Esophagus (tissue), 2 donors: ENCODE results near the gene CCDC192. TPM values are rescaled to one million over a fixed set of nuclear protein-coding genes. Genes with fewer than 3 reads are reported as not detected.
"Not testable (repeated sequence)": the region's sequence is repeated elsewhere in the genome, so short reads cannot be mapped to it uniquely, and the experiment has no call there.

ENCODE experiments used
- H3K27ac ChIP-seq, 2 donors: one replicate each; pipeline ENCODE4 v1.5.1; 2013; ENCODE audit warnings: low read depth in 2 of 2, mild to moderate bottlenecking in 2 of 2, inconsistent platforms in 1 of 2, low read length in 1 of 2, moderate library complexity in 1 of 2
- H3K27me3 ChIP-seq, 2 donors: one replicate each; pipeline ENCODE4 v1.6.1; 2013; ENCODE audit warnings: low read length in 2 of 2, control low read depth in 1 of 2, mild to moderate bottlenecking in 1 of 2; ENCODE audit not compliant: insufficient read depth in 2 of 2, control insufficient read depth in 1 of 2
- H3K36me3 ChIP-seq, 2 donors: one replicate each; pipeline ENCODE4 v1.6.1; 2013; ENCODE audit warnings: low read length in 1 of 2; ENCODE audit not compliant: control insufficient read depth in 2 of 2, insufficient read depth in 2 of 2
- H3K4me1 ChIP-seq, 2 donors: one replicate each; pipeline ENCODE4 v1.6.1; 2013; ENCODE audit warnings: low read length in 1 of 2; ENCODE audit not compliant: control insufficient read depth in 2 of 2, insufficient read depth in 2 of 2
- H3K4me3 ChIP-seq, 2 donors: one replicate each; pipeline ENCODE4 v1.5.1; 2013; ENCODE audit warnings: low read length in 2 of 2, mild to moderate bottlenecking in 2 of 2, low read depth in 1 of 2, moderate library complexity in 1 of 2
- H3K9me3 ChIP-seq, 2 donors: one replicate each; pipeline ENCODE4 v1.6.1; 2013; ENCODE audit warnings: mild to moderate bottlenecking in 2 of 2, low read depth in 1 of 2, low read length in 1 of 2, moderate library complexity in 1 of 2; ENCODE audit not compliant: control insufficient read depth in 2 of 2, insufficient read depth in 1 of 2
- whole genome bisulfite sequencing, 2 donors: extraction: QIAGEN DNeasy Blood & Tissue Kit; methylation state at CpG; one replicate each; pipeline ENCODE4 v1.1.7; 2013; 5-methylcytosine and 5-hydroxymethylcytosine counted together
- polyA plus RNA-seq, 2 donors: library from polyadenylated mRNA; stranded (reverse); fragments of 200-250 nt; gene quantifications; one replicate each; pipeline ENCODE4 v1.2.3, GENCODE V29; 2013
- donor health status: healthy with polysubstance abuse.
- donor health status: Bipolar disorder and iron deficiency.

Gene CCDC192
- polyA plus RNA-seq, 2 donors, result not detected

DNA sequence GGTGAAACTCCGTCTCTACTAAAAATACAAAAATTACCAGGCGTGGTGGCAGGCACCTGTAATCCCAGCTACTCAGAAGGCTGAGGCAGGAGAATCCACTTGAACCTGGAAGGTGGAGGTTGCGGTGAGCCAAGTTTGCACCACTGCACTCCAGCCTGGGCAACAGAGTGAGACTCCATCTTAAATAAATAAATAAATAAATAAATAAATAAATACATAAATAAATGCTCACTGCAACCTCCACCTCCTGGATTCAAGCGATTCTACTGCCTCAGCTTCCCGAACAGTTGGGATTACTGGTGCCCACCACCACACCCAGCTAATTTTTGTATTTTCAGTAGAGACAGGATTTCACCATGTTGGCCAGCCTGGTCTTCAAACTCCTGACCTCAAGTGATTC lies 144.4 kb downstream of the CCDC192 start:
- H3K4me1 ChIP-seq, H3K9me3 ChIP-seq, H3K27me3 ChIP-seq, H3K36me3 ChIP-seq, H3K4me3 ChIP-seq, H3K27ac ChIP-seq: not testable (repeated sequence)
- WGBS, 2 donors, result 96% methylated on average over 5 of the region's 5 CpGs

DNA sequence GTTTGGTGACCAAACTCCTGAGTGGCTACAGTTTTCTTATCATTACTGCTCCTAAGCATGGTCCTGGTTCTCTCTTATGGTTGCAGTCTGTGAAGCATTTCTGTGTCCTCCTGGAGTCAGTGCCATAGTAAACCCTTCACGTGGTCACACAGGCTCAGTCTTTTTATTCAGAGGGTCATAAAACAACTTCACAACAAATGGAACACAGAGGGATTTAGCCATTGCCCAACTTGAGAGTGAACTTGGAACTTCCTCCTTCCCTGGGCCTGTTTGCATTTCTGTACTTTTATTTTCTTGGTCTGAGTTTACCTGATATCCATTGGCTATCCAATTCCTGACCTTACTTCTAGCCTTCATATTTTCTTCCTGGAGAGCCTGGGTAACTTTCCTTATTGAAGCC lies 144.9 kb downstream of the CCDC192 start:
- no peak overlapping the region for H3K4me3 ChIP-seq
- no peaks in the 10 kb centered on the region for H3K9me3 ChIP-seq
- no peaks in the 10 kb centered on the region for H3K36me3 ChIP-seq
- 73 to 75% methylated on average over 1 of the region's 1 CpG for WGBS, 2 donors
- H3K27ac ChIP-seq, result no peak overlapping the region
- no peaks in the 10 kb centered on the region for H3K27me3 ChIP-seq
- H3K4me1 ChIP-seq, result no peaks in the 10 kb centered on the region

DNA sequence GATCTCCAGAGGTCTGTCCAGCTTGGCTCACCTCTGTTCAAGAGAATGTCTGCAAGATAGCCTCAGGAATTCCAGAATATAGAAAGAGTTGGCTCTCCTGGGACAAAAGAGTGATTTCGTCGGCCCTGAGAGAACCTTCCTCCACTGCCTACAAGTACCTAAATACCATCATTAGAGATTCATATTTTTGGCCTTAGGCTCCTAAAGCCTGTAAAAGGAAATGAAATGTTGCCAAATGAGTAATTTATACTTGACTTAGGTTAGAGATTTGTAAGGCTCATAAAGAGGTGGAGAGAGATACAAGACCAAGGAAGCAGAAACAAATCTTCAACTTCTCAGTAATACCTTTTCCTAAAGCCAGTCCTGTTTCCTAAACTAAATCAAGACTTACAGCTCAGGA lies 146.2 kb downstream of the CCDC192 start:
- Histone ChIP-seq H3K4me1 (no peaks in the 10 kb centered on the region), H3K27ac (no peak overlapping the region), H3K36me3 (no peaks in the 10 kb centered on the region), H3K9me3 (no peaks in the 10 kb centered on the region), H3K4me3 (no peak overlapping the region), H3K27me3 (no peaks in the 10 kb centered on the region)
- 46 to 59% methylated on average over 2 of the region's 2 CpGs for WGBS, 2 donors

- H3K27me3 ChIP-seq, result no peaks in the 10 kb centered on the region
- no peaks in the 10 kb centered on the region for H3K36me3 ChIP-seq
- no peak overlapping the region for H3K27ac ChIP-seq
- no peaks in the 10 kb centered on the region for H3K9me3 ChIP-seq
- 56 to 57% methylated on average over 4 of the region's 4 CpGs for WGBS, 2 donors
- no peak overlapping the region for H3K4me3 ChIP-seq
- no peaks in the 10 kb centered on the region for H3K4me1 ChIP-seq
Observed at GRCh38 chr5:127849891-127850290, 146.7 kb downstream of the CCDC192 start.

- WGBS, 2 donors, result 81 to 87% methylated on average over 4 of the region's 4 CpGs
- H3K4me1 ChIP-seq, result no peaks in the 10 kb centered on the region
- H3K9me3 ChIP-seq, result no peaks in the 10 kb centered on the region
- no peaks in the 10 kb centered on the region for H3K27me3 ChIP-seq
- H3K4me3 ChIP-seq, result no peak overlapping the region
- H3K36me3 ChIP-seq, result no peaks in the 10 kb centered on the region
- H3K27ac ChIP-seq, result no peak overlapping the region
Observed at GRCh38 chr5:127851964-127852363, 148.8 kb downstream of the CCDC192 start.

- H3K27ac ChIP-seq, result no peak overlapping the region
Observed at GRCh38 chr5:127854520-127854919, 151.3 kb downstream of the CCDC192 start.

DNA sequence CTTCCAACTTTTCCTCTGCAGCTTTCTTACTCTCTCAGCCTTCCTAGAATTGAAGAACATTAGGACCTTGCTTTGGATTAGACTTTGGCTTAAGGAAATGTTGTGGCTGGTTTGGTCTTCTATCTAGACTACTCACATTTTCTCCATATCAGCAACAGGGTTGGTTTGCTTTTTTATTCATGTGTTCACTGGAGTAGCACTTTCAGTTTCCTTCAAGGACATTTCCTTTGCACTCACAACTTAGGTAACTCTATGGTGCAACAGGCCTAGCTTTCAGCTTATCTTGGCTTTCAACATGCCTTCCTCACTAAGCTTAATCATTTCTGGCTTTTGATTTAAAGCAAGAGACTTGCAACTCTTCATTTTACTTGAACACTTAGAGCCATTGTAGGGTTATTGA lies 153.1 kb downstream of the CCDC192 start:
- H3K27me3 ChIP-seq, result no peaks in the 10 kb centered on the region
- H3K36me3 ChIP-seq, result no peaks in the 10 kb centered on the region
- H3K4me1 ChIP-seq, result no peaks in the 10 kb centered on the region
- H3K4me3 ChIP-seq, result no peak overlapping the region
- H3K9me3 ChIP-seq, result no peaks in the 10 kb centered on the region
- H3K27ac ChIP-seq, result no peak overlapping the region

More at GRCh38 chr5:127854520-127854919, 151.3 kb downstream of the CCDC192 start:
- 96 to 97% methylated on average over 2 of the region's 2 CpGs for WGBS, 2 donors
- no peaks in the 10 kb centered on the region for H3K27me3 ChIP-seq
- no peaks in the 10 kb centered on the region for H3K4me1 ChIP-seq
- H3K36me3 ChIP-seq, result no peaks in the 10 kb centered on the region
- H3K9me3 ChIP-seq, result no peaks in the 10 kb centered on the region
- no peak overlapping the region for H3K4me3 ChIP-seq

DNA sequence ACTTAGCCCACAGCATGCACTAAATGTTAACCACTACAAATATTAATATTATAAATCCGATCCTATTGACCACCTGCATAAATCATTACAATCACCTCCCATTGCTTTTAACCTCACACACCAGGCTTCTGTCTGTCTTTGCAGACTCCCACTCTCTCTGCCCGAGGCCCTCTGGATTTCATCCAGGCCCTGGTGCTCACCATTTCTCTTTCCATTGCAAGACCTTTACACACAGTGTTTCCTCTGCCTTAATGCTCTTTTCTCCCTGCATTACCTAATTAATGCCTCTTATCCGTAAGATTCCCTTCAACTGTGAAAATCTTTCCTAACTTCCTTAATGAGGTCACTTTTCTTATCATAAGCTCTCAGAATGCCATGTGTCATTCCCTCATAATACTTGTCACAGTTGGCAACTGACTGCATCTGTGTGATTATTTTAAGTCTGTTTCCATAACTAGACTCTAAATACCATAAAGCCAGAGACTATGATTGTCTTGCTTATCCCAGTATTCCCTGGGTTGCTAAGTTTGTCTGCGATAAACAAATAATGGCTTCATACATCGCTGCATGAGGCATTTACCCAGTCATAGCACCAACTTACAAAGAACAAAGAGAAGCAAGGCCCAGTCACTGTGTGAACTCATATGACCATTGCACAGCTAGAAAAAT lies 155.1 kb downstream of the CCDC192 start:
- H3K27ac ChIP-seq, result no peak overlapping the region
- WGBS, 2 donors, result 66 to 68% methylated on average over 5 of the region's 5 CpGs
- H3K4me3 ChIP-seq, result no peak overlapping the region
- H3K4me1 ChIP-seq, result no peaks in the 10 kb centered on the region
- no peaks in the 10 kb centered on the region for H3K36me3 ChIP-seq
- no peaks in the 10 kb centered on the region for H3K9me3 ChIP-seq
- no peaks in the 10 kb centered on the region for H3K27me3 ChIP-seq

- no peaks in the 10 kb centered on the region for H3K36me3 ChIP-seq
- WGBS, 2 donors, result 85 to 94% methylated on average over 2 of the region's 2 CpGs
- H3K4me1 ChIP-seq, result no peaks in the 10 kb centered on the region
- H3K27me3 ChIP-seq, result no peaks in the 10 kb centered on the region
- H3K4me3 ChIP-seq, result no peak overlapping the region
- H3K27ac ChIP-seq, result no peak overlapping the region
- H3K9me3 ChIP-seq, result no peaks in the 10 kb centered on the region
Observed at GRCh38 chr5:127860291-127860690, 157.1 kb downstream of the CCDC192 start.

GRCh38 chr5:127863161-127863560 lies 160.0 kb downstream of the CCDC192 start:
- H3K4me3 ChIP-seq, result no peak overlapping the region
- H3K27me3 ChIP-seq, result no peaks in the 10 kb centered on the region
- no peak overlapping the region for H3K27ac ChIP-seq
- no peaks in the 10 kb centered on the region for H3K36me3 ChIP-seq
- H3K4me1 ChIP-seq, result no peaks in the 10 kb centered on the region
- H3K9me3 ChIP-seq, result no peaks in the 10 kb centered on the region
